ENCODE measurements around the gene ADAMTS19.
"Not testable (repeated sequence)": the region's sequence is repeated elsewhere in the genome, so short reads cannot be mapped to it uniquely, and the experiment has no call there.

ADAMTS19 gene

DNA sequence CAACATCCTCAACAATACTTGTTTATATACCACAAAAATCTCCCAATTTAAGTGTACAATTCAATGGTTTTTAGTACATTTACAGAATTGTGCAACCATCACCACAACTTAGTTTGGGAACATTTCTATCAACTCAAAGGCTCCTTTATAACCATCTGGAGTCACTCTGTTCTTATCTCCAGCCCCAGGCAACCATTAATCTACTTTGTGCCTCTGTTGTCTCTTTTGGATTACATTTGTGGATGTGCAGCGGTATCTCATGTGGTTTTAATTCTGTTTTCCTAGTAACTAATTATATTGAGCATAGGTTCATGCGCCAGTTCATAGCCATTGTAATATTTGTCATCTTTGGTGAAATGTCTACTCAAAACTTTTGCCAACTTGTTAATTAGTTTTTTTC, 14.4 kb downstream of the ADAMTS19 start:
- no peak for DNase-seq

DNA sequence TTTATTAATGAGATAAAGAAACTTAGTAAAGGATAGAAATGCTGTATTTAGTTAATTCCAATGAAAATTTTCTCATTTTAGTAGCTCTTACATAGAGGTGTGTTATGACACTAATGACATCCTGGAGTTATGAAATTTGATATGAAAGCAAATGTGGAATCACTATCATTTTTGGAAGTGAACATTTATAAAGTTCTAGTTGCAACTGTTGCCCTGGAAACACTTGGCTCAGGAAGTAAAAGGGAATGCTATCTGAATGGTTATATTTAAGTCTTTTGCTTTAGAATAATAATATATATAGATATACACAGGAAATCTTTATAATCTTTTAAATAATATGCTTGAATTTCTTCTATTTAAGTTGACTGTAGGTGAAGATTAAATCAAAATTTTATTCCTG, 16.7 kb downstream of the ADAMTS19 start:
- DNase-seq, result no peak

DNA sequence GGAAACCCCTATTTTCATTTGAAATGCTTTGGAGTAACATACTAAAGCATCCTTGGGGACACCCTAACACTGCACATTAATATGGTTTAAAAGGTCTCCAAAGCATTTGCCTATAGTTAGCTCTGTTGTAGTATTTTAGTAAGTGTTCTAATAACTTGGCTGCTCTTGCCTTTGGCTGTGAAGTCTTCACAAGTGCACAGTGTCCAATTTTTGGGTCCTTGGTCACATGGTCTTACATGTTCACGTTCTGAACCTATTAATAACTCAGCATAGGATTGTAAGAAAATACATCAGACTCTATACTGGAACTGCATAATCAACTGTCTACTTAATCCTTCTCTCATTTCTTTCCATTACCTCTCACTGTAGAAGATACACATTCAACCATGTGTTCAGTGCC, 17.4 kb downstream of the ADAMTS19 start:
- DNase-seq, result no peak

DNA sequence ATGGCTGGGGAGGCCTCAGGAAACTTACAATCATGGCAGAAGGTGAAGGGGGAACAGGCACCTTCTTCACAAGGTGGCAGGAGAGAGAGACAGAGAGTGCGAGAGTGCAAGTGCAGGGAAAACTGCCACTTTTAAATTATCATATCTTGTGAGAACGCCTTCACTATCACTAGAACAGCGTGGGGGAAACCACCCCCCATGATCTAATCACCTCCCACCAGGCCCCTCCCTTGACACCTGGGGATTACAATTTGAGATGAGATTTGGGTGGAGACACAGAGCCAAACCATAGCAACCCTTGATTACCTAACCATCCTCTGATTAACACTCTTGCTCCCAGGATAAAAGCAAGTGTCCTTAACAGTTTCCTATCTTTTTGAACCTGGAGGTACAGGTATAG, 21.1 kb downstream of the ADAMTS19 start:
- no peak for DNase-seq

DNA sequence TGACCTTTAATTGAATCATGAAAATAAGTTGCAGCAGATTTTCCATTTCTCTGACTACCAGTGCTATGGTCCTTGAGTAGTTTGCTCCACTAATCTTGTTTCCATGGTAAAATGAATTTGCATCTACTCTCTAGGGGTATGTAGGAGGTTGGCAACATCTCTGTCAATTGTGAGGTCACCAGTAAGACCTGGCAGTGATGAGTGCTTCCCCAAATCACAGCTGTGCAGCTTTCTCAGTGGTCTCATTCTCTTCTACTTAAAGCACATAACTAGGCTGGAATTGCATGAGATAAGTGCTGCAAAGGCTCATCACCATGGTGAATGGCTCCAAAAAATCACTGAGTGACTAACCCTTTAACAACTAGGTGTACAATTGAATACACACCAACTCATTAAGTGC, 36.3 kb downstream of the ADAMTS19 start:
- no peak for DNase-seq

DNA sequence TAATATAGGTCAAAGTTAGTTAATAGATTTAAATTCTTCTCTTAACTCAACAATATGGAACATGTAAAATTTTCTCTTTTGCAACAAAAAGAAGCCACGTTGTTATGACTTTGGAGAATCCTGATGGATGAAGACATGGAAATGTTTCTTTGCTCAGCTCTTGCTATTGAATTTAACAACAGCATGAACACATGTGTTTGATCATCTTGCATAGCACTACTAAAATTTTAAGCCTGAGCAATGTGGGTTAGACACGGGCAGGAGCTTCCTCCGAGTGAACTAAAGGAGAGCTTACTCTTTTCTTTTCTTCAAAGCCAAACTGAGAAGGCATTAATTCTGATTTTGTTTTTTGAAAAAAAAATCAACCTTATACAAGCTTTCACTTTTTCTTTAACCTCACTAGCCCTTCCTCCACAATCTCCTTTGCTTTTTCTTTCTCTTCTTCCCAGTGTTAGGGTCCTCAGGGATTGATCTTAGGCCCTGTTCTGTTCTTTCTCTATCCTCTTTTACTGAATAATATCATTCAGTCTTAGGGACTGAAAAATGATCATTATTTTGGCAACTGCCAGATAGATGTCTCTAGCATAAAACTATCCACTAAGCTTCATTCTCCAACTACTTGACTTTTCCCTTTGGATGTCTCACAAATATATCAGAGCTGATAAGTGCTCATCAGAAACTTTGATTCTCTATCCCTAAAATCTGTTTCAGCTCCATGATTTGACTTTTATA, 36.9 kb downstream of the ADAMTS19 start:
- DNase-seq, result no peak

DNA sequence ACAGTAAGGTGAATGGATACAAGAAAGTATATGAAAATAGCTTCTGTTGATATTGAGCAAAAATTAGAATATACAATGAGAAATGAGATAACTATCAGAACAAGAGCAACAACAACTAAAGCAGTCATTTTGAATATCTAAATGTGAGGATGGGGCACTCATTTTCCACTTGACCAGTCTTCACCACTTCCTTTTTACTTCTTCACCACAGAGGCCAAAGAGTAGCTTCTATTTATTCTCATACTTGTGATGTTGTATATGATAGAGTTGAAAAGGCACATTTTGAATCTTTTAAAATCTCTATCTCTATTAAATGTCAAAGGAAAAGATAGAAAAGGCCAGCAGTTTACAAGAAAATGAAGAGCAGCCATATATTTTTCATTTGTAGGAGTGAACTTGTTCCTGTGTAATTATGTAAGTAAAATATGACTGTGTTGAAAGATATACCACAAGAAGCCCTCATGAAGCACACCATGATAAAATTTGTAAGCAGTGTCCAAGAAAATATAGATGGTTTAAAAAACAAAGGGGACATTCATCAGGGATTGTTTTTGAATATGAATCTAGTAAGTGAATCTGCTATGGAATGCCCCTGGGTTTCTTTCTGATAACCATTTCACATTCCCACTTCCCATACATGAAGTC, 39.2 kb downstream of the ADAMTS19 start:
- DNase-seq, result no peak

DNA sequence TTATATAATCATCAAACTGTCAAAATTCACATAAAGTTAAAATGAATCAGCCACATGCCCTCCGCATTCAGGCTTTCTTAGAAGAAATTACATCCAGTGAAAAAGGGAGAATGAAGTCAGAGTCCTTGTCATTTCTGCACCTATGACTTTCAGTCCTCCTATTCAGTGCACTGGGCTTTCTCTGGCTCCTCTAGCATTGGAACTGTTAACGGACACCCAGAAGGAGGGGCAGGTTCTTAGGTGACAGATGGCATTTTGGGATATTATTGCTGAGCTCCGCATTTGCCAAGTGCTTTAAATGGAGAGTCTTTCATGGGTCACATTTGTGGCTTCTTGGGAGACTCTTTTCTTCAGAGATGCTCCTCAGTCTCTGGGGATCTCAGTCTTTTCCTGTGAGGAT, 40.0 kb downstream of the ADAMTS19 start:
- no peak for DNase-seq

DNA sequence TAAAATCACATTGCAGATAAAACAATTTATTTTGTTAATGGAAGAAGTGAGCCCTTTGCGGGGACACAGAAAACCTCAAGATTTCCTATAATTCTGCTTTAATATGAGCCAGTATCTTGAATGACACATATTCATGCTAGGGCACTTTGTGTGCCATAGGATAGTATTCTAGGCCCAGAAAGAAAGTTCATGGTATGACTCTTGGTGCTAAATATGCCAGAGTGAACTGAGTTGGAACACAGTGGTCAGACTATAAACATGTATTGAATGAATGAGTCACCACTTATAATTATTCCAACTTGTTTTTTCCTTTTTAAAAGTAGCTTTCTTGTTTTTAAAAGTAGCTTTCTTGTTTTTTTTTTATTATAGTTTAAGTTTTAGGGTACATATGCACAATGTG, 46.0 kb downstream of the ADAMTS19 start:
- DNase-seq, result no peak

DNA sequence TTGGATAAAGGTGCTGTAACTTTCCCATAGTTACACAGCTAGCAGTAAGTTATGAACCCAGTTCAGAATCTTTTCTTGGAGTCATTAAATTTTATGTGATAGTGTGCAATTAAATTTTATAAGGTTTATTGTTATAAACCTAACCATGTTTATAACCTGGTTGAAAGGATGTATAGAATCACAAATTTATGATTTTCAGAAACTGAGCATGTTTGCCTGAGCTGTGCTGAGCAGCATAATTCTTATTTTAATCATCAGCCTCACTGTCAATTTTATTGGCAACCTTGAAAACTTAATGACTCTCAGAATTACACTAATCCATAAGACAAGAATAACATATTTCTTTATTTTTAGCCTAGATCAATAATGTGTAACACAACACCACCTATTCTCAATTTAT, 46.9 kb downstream of the ADAMTS19 start:
- DNase-seq, result no peak

DNA sequence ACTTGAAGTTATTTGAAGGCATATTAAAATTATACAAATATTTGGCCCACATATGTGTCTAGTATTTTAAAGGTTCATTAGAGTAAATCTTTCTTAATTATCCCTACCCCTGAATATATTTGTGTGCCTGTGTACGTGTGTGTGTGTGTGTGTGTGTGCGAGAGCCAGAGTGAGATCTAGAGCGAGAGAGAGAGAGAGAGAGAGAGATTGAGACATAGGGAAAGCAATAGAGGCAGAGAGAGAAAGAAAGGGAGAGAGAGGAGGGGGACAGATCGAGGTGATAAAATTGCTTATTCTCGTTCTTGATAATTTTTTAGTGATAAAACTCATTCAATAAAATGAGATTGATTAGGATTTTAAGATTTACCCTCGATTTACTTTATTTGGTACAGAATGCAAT, 47.4 kb downstream of the ADAMTS19 start:
- DNase-seq, result no peak

DNA sequence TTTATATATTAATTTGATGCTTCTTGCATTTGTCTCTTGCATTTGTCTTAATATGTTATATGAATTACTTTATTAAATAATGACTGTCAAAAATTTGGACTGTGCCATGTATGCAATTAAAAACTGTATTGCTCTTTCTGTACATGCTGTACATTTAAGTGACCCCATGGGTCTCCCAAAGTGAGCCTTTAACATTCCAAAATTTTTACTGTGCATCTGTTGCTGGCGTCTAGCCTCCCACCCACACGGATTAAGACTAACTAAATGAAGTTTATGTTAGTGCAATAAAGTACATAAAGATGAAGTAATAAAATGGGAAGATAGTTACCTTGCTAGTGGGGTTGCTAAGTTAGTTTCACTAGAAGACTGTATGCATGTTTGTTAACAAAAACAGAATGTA, 48.5 kb downstream of the ADAMTS19 start:
- no peak for DNase-seq

DNA sequence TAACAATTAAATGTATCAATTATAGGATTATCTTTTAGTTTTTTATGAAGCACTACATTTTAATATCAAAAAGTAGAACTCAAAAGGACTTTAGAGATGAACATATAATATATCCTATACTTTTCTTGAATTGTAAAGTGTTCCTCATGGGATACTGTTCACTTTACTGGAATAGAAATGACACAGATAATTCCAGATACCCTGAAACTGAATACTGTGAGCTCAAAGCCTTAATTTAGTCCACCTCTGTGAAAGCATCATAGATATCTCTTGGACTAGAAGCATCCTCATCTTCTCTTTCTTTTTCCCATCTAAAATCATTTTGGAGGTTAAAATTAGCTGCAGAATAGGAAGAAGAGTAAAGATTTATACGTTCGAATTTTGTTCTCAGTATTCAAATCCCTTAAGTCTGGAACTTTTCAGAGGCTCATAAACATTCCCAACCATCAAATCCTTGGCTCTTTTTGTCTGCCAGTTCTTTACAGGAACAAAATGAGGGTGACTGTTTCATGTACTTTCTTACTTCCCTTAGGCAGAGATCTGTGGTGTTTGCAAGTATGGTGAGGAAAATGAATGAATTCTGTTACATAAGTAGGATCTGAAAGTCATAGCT, 49.4 kb downstream of the ADAMTS19 start:
- no peak for DNase-seq

DNA sequence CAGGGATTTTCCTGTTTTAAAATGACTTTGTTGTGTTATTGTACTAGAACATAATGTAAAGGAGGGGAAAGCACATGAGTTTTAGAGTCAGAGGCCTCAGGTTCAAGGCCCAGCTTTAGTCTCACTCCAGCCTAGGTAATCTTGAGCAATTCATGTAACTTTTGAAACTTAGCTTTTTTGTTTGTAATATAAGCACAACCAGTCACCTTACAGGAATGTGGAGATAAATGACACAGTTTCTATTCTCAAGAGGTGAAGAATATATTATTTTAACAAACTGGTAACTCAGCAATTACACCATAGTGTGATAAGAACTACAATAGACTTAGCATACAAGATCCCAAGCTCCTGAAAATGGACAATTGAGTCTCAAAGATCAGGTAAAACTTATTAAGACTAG, 51.2 kb downstream of the ADAMTS19 start:
- no peak for DNase-seq

DNA sequence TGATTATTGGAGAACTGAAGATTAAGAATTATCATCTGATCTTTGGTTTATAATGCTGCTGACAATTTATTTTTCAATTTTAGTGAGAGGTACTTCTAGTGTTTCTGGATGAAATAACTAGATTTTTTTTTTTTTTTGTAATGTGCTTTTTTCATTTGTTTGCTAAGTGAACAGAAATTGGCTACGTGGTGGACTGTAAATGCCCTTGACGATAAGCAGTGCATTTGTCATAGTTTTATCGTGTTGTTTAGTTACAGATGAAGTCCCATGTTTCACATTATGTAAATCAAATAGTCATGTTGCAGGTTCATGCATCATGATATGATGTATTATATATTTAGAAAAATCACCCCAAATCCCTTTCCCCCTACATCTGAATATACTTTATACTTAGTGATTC, 81.0 kb downstream of the ADAMTS19 start:
- DNase-seq, result no peak

DNA sequence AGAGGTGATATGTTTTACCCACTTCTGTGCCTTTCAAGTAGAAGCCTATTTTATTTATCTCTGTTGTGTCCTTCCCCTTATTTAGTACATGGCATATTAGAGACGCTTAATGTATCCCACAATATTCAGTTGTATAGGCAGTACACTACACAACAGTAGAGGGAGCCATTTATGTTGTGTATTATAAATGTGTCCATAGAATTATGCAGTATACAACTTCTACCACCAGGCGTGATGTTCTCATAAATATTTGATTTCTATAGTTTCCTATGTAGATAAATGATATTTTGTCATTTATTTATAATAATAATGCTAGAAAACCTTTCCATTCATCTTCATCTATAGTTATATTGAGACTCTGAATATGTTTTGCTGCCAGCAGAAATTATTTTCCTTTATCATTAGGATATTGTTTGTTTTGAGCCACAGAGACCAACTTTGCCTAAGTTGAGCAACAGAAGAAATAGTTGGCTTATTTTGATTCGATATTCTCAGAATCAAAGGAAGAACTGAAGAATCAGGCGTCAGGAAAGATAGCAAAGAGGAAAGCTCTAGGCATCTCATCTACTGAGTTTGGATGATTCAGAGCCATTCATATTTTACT, 81.7 kb downstream of the ADAMTS19 start:
- peak; percentile 23 for DNase-seq

DNA sequence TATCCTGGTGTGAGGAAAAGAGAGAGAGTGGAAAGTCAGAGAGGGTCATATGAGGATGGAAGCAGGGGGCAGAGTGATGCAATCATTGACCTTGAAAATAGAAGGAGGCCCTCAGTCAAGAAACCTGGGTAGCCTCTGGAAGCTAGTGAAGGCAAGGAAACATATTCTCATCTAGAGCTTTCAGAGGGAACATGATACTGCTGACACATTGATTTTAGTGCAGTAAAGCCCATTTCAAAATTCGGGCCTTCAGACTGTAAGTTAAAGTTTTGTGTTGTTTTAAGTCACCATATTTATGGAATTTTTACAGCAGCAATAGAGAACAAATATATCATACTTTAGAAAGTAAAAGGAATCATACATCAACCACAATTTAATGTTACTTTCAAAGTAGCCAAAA, 87.0 kb downstream of the ADAMTS19 start:
- DNase-seq, result no peak

DNA sequence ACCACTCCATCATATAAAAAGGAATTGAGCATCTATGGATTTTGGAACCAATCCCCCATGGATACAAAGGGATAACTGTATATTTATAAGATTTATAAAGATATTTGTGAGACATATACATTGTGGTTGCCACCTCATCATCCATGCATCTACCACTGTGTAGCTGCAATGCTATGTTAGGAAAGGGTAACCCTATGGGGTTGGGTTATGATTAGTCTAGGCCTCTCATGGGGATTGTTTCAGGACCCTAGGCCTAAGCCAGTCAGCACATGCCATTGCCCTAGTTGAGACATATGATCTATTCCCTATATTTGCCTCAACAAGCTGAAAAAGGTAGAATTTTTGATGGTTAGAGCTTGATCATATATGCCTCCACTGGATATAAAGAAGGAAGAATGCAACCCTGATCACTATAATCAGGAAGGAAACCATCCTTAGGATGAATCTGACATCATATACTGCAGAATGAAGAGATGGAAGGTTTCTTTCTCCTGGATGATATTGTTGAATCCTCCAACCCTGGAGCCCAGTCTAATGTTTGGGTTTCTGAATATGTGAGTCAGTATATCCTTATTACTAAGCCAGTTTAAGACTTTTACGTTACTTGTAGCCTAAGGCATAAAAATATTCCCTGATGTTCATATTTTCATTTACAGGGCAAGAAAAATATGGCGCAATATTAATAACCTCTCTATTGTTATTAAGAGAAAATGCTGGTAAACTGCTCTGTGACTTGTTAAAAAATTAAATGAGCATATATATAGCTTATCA, 94.2 kb downstream of the ADAMTS19 start:
- no peak for DNase-seq

DNA sequence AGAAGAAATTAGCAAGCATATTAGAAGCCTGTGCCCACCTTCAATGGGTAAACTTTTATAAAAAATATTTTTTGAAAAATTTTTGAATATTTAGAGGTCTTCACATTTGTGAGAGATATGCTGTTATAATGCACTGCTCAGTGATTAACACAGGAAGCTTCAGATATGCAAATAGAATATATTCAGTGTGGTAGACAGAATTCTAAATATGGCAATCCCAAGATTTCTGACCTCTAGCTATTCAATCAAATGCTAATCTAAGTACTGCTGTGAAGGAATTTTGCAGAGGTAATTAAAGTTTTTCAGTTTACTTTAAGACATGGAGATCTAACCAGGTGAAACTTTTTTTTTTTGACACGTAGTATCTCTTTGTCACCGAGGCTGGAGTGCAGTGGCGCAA, 103.5 kb downstream of the ADAMTS19 start:
- DNase-seq, result no peak

DNA sequence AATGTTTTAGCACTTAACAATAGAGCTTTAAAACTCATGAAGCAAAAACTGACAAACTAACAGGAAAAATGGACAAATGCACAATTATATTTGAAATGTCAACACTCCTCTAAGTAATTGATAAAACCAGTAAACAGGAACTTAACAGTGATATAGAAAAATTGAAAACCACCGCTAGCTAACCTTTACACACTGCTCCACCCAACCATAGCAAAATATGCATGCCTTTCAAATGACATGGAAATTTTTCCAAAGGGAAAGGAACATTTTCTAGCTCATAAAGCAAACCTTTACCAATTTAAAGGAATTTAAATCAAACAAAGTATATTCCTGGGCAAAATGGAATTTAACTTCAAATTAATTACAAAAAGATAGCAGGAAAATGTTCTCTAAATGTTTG, 109.2 kb downstream of the ADAMTS19 start:
- DNase-seq, result peak; percentile 2

DNA sequence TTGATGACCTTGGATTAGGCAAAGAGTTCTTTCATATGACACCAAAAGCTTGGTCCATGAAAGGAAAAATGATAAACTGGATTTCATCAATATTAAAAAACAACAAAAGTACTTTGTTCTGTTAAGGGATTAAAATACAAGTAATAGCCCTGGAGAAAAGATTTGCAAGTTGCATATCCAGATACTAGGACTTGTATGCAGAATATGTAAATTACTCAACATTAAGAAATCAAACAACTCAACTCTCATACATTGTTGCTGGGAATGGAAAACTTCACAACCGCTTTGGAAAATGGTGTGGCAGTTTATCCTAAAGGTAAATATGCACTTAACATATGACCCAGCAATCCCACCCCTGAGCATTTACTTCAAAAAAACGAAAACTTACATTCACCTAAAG, 112.0 kb downstream of the ADAMTS19 start:
- DNase-seq, result no peak

DNA sequence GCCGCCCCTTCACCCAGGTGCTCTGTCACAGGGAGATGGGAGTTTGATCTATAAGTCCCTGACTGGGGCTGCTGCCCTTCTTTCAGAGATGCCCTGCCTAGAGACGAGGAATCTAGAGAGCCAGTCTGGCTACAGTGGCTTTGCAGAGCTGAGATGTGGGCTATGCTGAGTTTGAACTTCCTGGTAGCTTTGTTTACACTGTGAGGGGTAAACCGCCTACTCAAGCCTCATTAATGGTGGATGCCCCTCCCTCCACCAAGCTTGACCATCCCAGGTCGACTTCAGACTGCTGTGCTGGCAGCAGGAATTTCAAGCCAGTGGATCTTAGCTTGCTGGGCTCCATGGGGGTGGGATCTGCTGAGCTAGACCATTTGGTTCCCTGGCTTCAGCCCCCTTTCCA, 124.4 kb downstream of the ADAMTS19 start:
- not testable (repeated sequence) for DNase-seq

DNA sequence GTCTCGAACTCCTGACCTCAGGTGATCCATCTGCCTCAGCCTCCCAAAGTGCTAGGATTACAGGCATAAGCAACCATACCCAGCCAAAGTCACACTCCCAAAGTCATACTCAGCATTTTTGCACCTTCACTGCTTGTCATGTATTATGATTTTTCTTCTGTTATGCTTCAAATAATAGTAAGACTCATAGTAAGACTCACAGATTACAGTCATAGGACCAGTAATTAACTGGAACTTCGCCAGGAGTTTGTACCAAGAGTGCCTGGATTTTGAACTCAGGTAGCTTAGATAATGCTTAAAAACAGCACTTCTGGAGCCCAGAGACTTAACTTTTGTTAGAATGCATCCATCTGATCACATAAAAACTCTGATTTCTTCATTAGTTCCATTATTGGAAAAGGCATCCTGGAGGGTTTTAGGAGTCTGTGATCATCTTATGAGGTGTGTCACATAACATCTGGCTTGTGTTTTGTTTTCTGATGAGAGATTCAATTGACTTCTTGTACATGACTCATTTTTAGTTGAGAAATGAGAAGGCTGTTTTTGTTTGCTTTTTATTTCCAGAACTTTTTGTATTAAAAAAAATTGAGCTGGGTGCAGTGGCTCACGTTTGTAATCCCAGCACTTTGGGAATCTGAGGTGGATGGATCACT, 131.5 kb downstream of the ADAMTS19 start:
- no peak for DNase-seq

All from NCI-H526 treated with DMSO at 0.1 percent for 48 hours (cell line).